ENCODE data around the gene CAPN12. TPM values are rescaled to one million over a fixed set of nuclear protein-coding genes. Genes with fewer than 3 reads are reported as not detected.
"Not testable (repeated sequence)": the region's sequence is repeated elsewhere in the genome, so short reads cannot be mapped to it uniquely, and the experiment has no call there.

CAPN12 gene
- total and polyA plus RNA-seq, 4 donors = 3.8 to 28.7 (median 8.8) TPM

GRCh38 chr19:38786572-38787265, 42.4 kb upstream of the CAPN12 start (continued):
- TF ChIP-seq REST (IDR thresholded peaks at IDR 0.05) (no peak), SP1 (IDR thresholded peaks at IDR 0.05) (no peak), MAX (IDR thresholded peaks at IDR 0.05) (no peak), NR2F2 (IDR thresholded peaks at IDR 0.05) (no peak), RAD21 (IDR thresholded peaks at IDR 0.05) (no peak), HNF4G (IDR thresholded peaks at IDR 0.05) (no peak)

GRCh38 chr19:38786061-38786460, 41.8 kb upstream of the CAPN12 start:
- not testable (repeated sequence) for H3K36me3 ChIP-seq (ENCODE audit: control insufficient read depth in 4 of 4, insufficient read depth in 3 of 4, low read depth in 1 of 4, low read length in 3 of 4); H3K27ac ChIP-seq (ENCODE audit: low read depth in 1 of 2, low read length in 2 of 2); H3K4me1 ChIP-seq (ENCODE audit: control insufficient read depth in 4 of 4, insufficient read depth in 4 of 4, low read length in 3 of 4); H3K4me3 ChIP-seq (ENCODE audit: low read depth in 1 of 3, low read length in 3 of 3); H3K27me3 ChIP-seq (ENCODE audit: control insufficient read depth in 4 of 4, insufficient read depth in 4 of 4, low read length in 3 of 4); DNase-seq (ENCODE audit: low spot score); H3K9me3 ChIP-seq (ENCODE audit: control insufficient read depth in 4 of 4, low read length in 3 of 4); H3K9ac ChIP-seq (ENCODE audit: low read depth in 1 of 2, low read length in 2 of 2)
- WGBS = 94% methylated on average over 3 of the region's 3 CpGs

- Histone ChIP-seq H3K4me1 (ENCODE audit: control insufficient read depth in 4 of 4, insufficient read depth in 4 of 4, low read length in 3 of 4) (no peaks in the 10 kb centered on the region), H3K27ac (ENCODE audit: low read depth in 1 of 2, low read length in 2 of 2) (no peak overlapping the region), H3K9me3 (ENCODE audit: control insufficient read depth in 4 of 4, low read length in 3 of 4) (no peaks in the 10 kb centered on the region), H3K27me3 (ENCODE audit: control insufficient read depth in 4 of 4, insufficient read depth in 4 of 4, low read length in 3 of 4) (no peaks in the 10 kb centered on the region), H3K4me3 (ENCODE audit: low read depth in 1 of 3, low read length in 3 of 3) (no peak overlapping the region), H3K36me3 (ENCODE audit: control insufficient read depth in 4 of 4, insufficient read depth in 3 of 4, low read depth in 1 of 4, low read length in 3 of 4) (no peaks in the 10 kb centered on the region), H3K9ac (ENCODE audit: low read depth in 1 of 2, low read length in 2 of 2) (no peak overlapping the region)
- DNase-seq (ENCODE audit: low spot score) = no peak
- WGBS = 98% methylated on average over 7 of the region's 7 CpGs
- TF ChIP-seq GABPA (IDR thresholded peaks at IDR 0.05 in 1 of 2, conservative IDR thresholded peaks at IDR 0.05 in 1 of 2) = no peak
- no peak for TF ChIP-seq RAD21 (IDR thresholded peaks at IDR 0.05)
- no peak for TF ChIP-seq JUND (IDR thresholded peaks at IDR 0.05)
- TF ChIP-seq FOXA1 (IDR thresholded peaks at IDR 0.05) = no peak
- no peak for TF ChIP-seq EGR1 (IDR thresholded peaks at IDR 0.05; ENCODE audit: low read depth in 2 of 2)
- no peak for TF ChIP-seq HNF4G (IDR thresholded peaks at IDR 0.05)
Observed at GRCh38 chr19:38785187-38785699, 41.0 kb upstream of the CAPN12 start.

- Histone ChIP-seq H3K36me3 (ENCODE audit: control insufficient read depth in 4 of 4, insufficient read depth in 3 of 4, low read depth in 1 of 4, low read length in 3 of 4) (no peaks in the 10 kb centered on the region), H3K27ac (ENCODE audit: low read depth in 1 of 2, low read length in 2 of 2) (no peak overlapping the region), H3K9me3 (ENCODE audit: control insufficient read depth in 4 of 4, low read length in 3 of 4) (no peaks in the 10 kb centered on the region), H3K4me3 (ENCODE audit: low read depth in 1 of 3, low read length in 3 of 3) (no peak overlapping the region), H3K4me1 (ENCODE audit: control insufficient read depth in 4 of 4, insufficient read depth in 4 of 4, low read length in 3 of 4) (no peaks in the 10 kb centered on the region), H3K27me3 (ENCODE audit: control insufficient read depth in 4 of 4, insufficient read depth in 4 of 4, low read length in 3 of 4) (no peaks in the 10 kb centered on the region), H3K9ac (ENCODE audit: low read depth in 1 of 2, low read length in 2 of 2) (no peak overlapping the region)
- 51% methylated on average over 3 of the region's 3 CpGs for WGBS
- peak in 1 of 2 donors; percentile 65 for TF ChIP-seq JUND (IDR thresholded peaks at IDR 0.05)
- no peak for TF ChIP-seq RXRA (IDR thresholded peaks at IDR 0.05)
- no peak for DNase-seq (ENCODE audit: low spot score)
Observed at GRCh38 chr19:38784224-38784623, 40.0 kb upstream of the CAPN12 start.

GRCh38 chr19:38782212-38782611, 37.9 kb upstream of the CAPN12 start:
- H3K27ac ChIP-seq (ENCODE audit: low read depth in 1 of 2, low read length in 2 of 2); H3K9me3 ChIP-seq (ENCODE audit: control insufficient read depth in 4 of 4, low read length in 3 of 4); H3K4me1 ChIP-seq (ENCODE audit: control insufficient read depth in 4 of 4, insufficient read depth in 4 of 4, low read length in 3 of 4); H3K4me3 ChIP-seq (ENCODE audit: low read depth in 1 of 3, low read length in 3 of 3); H3K27me3 ChIP-seq (ENCODE audit: control insufficient read depth in 4 of 4, insufficient read depth in 4 of 4, low read length in 3 of 4); H3K9ac ChIP-seq (ENCODE audit: low read depth in 1 of 2, low read length in 2 of 2); H3K36me3 ChIP-seq (ENCODE audit: control insufficient read depth in 4 of 4, insufficient read depth in 3 of 4, low read depth in 1 of 4, low read length in 3 of 4); DNase-seq (ENCODE audit: low spot score): not testable (repeated sequence)
- WGBS = 96% methylated on average over 13 of the region's 13 CpGs
